Measurements from ENCODE around the gene HCFC1R1. TPM values are rescaled to one million over a fixed set of nuclear protein-coding genes. Genes with fewer than 3 reads are reported as not detected.
"Not testable (repeated sequence)": the region's sequence is repeated elsewhere in the genome, so short reads cannot be mapped to it uniquely, and the experiment has no call there.

Gene HCFC1R1
- total RNA-seq (77.9 TPM), polyA plus RNA-seq (ENCODE audit: insufficient read depth in 1 of 8, insufficient read length in 8 of 8, low replicate concordance in 1 of 8) (100 to 1,000 TPM in 2 of 8 donors, 10 to 100 TPM in 6; 68.0 to 138 (median 91.4) TPM)
- long read RNA-seq, donor 1, transcript HCFC1R1-208 (2 exons, 1,365 nt) = minor isoform, 5 of 31 reads
- long read RNA-seq, donor 1, transcript HCFC1R1-206 (3 exons, 618 nt) = minor isoform, 7 of 31 reads
- long read RNA-seq, donor 1, transcript HCFC1R1-201 (4 exons, 965 nt) = major isoform, 17 of 31 reads
- long read RNA-seq, donor 1, partial matches to known transcripts = 0 of 31 reads
- long read RNA-seq, donor 1, other reads (novel, unspliced or antisense) = 0 of 31 reads
- long read RNA-seq, donor 2, transcript HCFC1R1-201 (4 exons, 965 nt) = major isoform, 7 of 11 reads
- long read RNA-seq, donor 2, partial matches to known transcripts = 0 of 11 reads
- long read RNA-seq, donor 2, other reads (novel, unspliced or antisense) = 0 of 11 reads
- long read RNA-seq, donor 3, transcript HCFC1R1-208 (2 exons, 1,365 nt) = minor isoform, 6 of 82 reads
- long read RNA-seq, donor 3, transcript HCFC1R1-201 (4 exons, 965 nt) = major isoform, 40 of 82 reads
- long read RNA-seq, donor 3, transcript HCFC1R1-206 (3 exons, 618 nt) = minor isoform, 21 of 82 reads
- long read RNA-seq, donor 3, partial matches to known transcripts = 0 of 82 reads
- long read RNA-seq, donor 3, other reads (novel, unspliced or antisense) = 10 of 82 reads
- long read RNA-seq, donor 4, transcript HCFC1R1-206 (3 exons, 618 nt) = minor isoform, 5 of 42 reads
- long read RNA-seq, donor 4, transcript HCFC1R1-201 (4 exons, 965 nt) = major isoform, 20 of 42 reads
- long read RNA-seq, donor 4, partial matches to known transcripts = 0 of 42 reads
- long read RNA-seq, donor 4, other reads (novel, unspliced or antisense) = 8 of 42 reads
- long read RNA-seq, donor 5, transcript HCFC1R1-206 (3 exons, 618 nt) = minor isoform, 31 of 109 reads
- long read RNA-seq, donor 5, transcript HCFC1R1-202 (3 exons, 765 nt) = minor isoform, 12 of 109 reads
- long read RNA-seq, donor 5, transcript HCFC1R1-201 (4 exons, 965 nt) = major isoform, 53 of 109 reads
- long read RNA-seq, donor 5, transcript HCFC1R1-208 (2 exons, 1,365 nt) = minor isoform, 6 of 109 reads
- long read RNA-seq, donor 5, partial matches to known transcripts = 0 of 109 reads
- long read RNA-seq, donor 5, other reads (novel, unspliced or antisense) = 5 of 109 reads
- long read RNA-seq, donor 6, transcript HCFC1R1-208 (2 exons, 1,365 nt) = minor isoform, 13 of 99 reads
- long read RNA-seq, donor 6, transcript HCFC1R1-206 (3 exons, 618 nt) = minor isoform, 23 of 99 reads
- long read RNA-seq, donor 6, transcript HCFC1R1-201 (4 exons, 965 nt) = major isoform, 47 of 99 reads
- long read RNA-seq, donor 6, transcript HCFC1R1-202 (3 exons, 765 nt) = minor isoform, 6 of 99 reads
- long read RNA-seq, donor 6, partial matches to known transcripts = 7 of 99 reads
- long read RNA-seq, donor 6, other reads (novel, unspliced or antisense) = 0 of 99 reads
- long read RNA-seq, donor 7, transcript HCFC1R1-201 (4 exons, 965 nt) = major isoform, 33 of 73 reads
- long read RNA-seq, donor 7, transcript HCFC1R1-208 (2 exons, 1,365 nt) = minor isoform, 5 of 73 reads
- long read RNA-seq, donor 7, transcript HCFC1R1-206 (3 exons, 618 nt) = minor isoform, 30 of 73 reads
- long read RNA-seq, donor 7, partial matches to known transcripts = 0 of 73 reads
- long read RNA-seq, donor 7, other reads (novel, unspliced or antisense) = 0 of 73 reads
- long read RNA-seq, donor 8, transcript HCFC1R1-201 (4 exons, 965 nt) = major isoform, 34 of 72 reads
- long read RNA-seq, donor 8, transcript HCFC1R1-208 (2 exons, 1,365 nt) = minor isoform, 6 of 72 reads
- long read RNA-seq, donor 8, transcript HCFC1R1-202 (3 exons, 765 nt) = minor isoform, 5 of 72 reads
- long read RNA-seq, donor 8, transcript HCFC1R1-206 (3 exons, 618 nt) = minor isoform, 18 of 72 reads
- long read RNA-seq, donor 8, partial matches to known transcripts = 0 of 72 reads
- long read RNA-seq, donor 8, other reads (novel, unspliced or antisense) = 8 of 72 reads
- long read RNA-seq, donor 9, transcript HCFC1R1-201 (4 exons, 965 nt) = major isoform, 40 of 69 reads
- long read RNA-seq, donor 9, transcript HCFC1R1-202 (3 exons, 765 nt) = minor isoform, 7 of 69 reads
- long read RNA-seq, donor 9, transcript HCFC1R1-206 (3 exons, 618 nt) = minor isoform, 17 of 69 reads
- long read RNA-seq, donor 9, partial matches to known transcripts = 0 of 69 reads
- long read RNA-seq, donor 9, other reads (novel, unspliced or antisense) = 0 of 69 reads
- long read RNA-seq, donor 10, transcript HCFC1R1-201 (4 exons, 965 nt) = major isoform, 35 of 71 reads
- long read RNA-seq, donor 10, transcript HCFC1R1-206 (3 exons, 618 nt) = minor isoform, 19 of 71 reads
- long read RNA-seq, donor 10, transcript HCFC1R1-208 (2 exons, 1,365 nt) = minor isoform, 8 of 71 reads
- long read RNA-seq, donor 10, partial matches to known transcripts = 5 of 71 reads
- long read RNA-seq, donor 10, other reads (novel, unspliced or antisense) = 0 of 71 reads
- long read RNA-seq, donor 11, transcript HCFC1R1-201 (4 exons, 965 nt) = major isoform, 55 of 105 reads
- long read RNA-seq, donor 11, transcript HCFC1R1-208 (2 exons, 1,365 nt) = minor isoform, 6 of 105 reads
- long read RNA-seq, donor 11, transcript HCFC1R1-202 (3 exons, 765 nt) = minor isoform, 7 of 105 reads
- long read RNA-seq, donor 11, transcript HCFC1R1-206 (3 exons, 618 nt) = minor isoform, 24 of 105 reads
- long read RNA-seq, donor 11, partial matches to known transcripts = 5 of 105 reads
- long read RNA-seq, donor 11, other reads (novel, unspliced or antisense) = 6 of 105 reads

GRCh38 chr16:3023669-3024478, at the start of gene HCFC1R1, which contains the start of gene THOC6:
HCFC1R1 (minus strand) TSS chr16:3023942; CDS start chr16:3023941, 1 bp downstream.
THOC6 (plus strand) TSS chr16:3024035; CDS start chr16:3024327, 292 bp downstream.
- under 1% methylated on average over 67 of the region's 69 CpGs for WGBS (ENCODE audit: insufficient coverage)
- H3K4me1 ChIP-seq (ENCODE audit: control insufficient read depth, insufficient read depth, low read length) = peaks cover 59% of the 10 kb centered on the region

GRCh38 chr16:3073448-3073847, 49.7 kb upstream of the HCFC1R1 start:
- Histone ChIP-seq H3K36me3 (ENCODE audit: control insufficient read depth, insufficient read depth, low read length) (no peaks in the 10 kb centered on the region), H3K4me1 (ENCODE audit: control insufficient read depth, insufficient read depth, low read length) (peaks cover 7% of the 10 kb centered on the region), H3K27ac (ENCODE audit: low read length) (no peak overlapping the region), H3K9me3 (replicated peaks; ENCODE audit: control insufficient read depth, low read depth, low read length) (no peaks in the 10 kb centered on the region), H3K4me3 (ENCODE audit: low read length) (no peak overlapping the region), H3K27me3 (ENCODE audit: control insufficient read depth, insufficient read depth, low read length) (no peaks in the 10 kb centered on the region)
- no peak for DNase-seq
- WGBS (ENCODE audit: insufficient coverage) = 84% methylated on average over 7 of the region's 7 CpGs

More at GRCh38 chr16:3023669-3024478, at the start of gene HCFC1R1, which contains the start of gene THOC6:
- DNase-seq = peak; percentile 99
- Histone ChIP-seq H3K36me3 (ENCODE audit: control insufficient read depth, insufficient read depth, low read length) (peaks cover 26% of the 10 kb centered on the region), H3K9me3 (replicated peaks; ENCODE audit: control insufficient read depth, low read depth, low read length) (no peaks in the 10 kb centered on the region), H3K27me3 (ENCODE audit: control insufficient read depth, insufficient read depth, low read length) (peaks cover 15% of the 10 kb centered on the region), H3K27ac (ENCODE audit: low read length) (peak within 1 kb of the TSS; percentile 98), H3K4me3 (ENCODE audit: low read length) (peak within 1 kb of the TSS; percentile 65)

GRCh38 chr16:3072576-3073263, 49.0 kb upstream of the HCFC1R1 start:
- WGBS (ENCODE audit: insufficient coverage) = no CpG with 5 or more reads among the region's 18 CpGs
- H3K27me3 ChIP-seq (ENCODE audit: control insufficient read depth, insufficient read depth, low read length); H3K4me1 ChIP-seq (ENCODE audit: control insufficient read depth, insufficient read depth, low read length); H3K36me3 ChIP-seq (ENCODE audit: control insufficient read depth, insufficient read depth, low read length); H3K9me3 ChIP-seq (replicated peaks; ENCODE audit: control insufficient read depth, low read depth, low read length); DNase-seq; H3K27ac ChIP-seq (ENCODE audit: low read length); H3K4me3 ChIP-seq (ENCODE audit: low read length): not testable (repeated sequence)

- not testable (repeated sequence) for H3K9me3 ChIP-seq (replicated peaks; ENCODE audit: control insufficient read depth, low read depth, low read length); DNase-seq; H3K4me3 ChIP-seq (ENCODE audit: low read length); H3K27ac ChIP-seq (ENCODE audit: low read length); H3K36me3 ChIP-seq (ENCODE audit: control insufficient read depth, insufficient read depth, low read length); H3K27me3 ChIP-seq (ENCODE audit: control insufficient read depth, insufficient read depth, low read length)
- no CpG with 5 or more reads among the region's 4 CpGs for WGBS (ENCODE audit: insufficient coverage)
- peaks cover 11% of the 10 kb centered on the region for H3K4me1 ChIP-seq (ENCODE audit: control insufficient read depth, insufficient read depth, low read length)
These were observed 48.4 kb upstream of the HCFC1R1 start for GRCh38 chr16:3072148-3072547.

GRCh38 chr16:3071655-3072054, 47.9 kb upstream of the HCFC1R1 start:
- Histone ChIP-seq H3K27ac (ENCODE audit: low read length) (no peak overlapping the region), H3K4me3 (ENCODE audit: low read length) (no peak overlapping the region), H3K27me3 (ENCODE audit: control insufficient read depth, insufficient read depth, low read length) (no peaks in the 10 kb centered on the region), H3K4me1 (ENCODE audit: control insufficient read depth, insufficient read depth, low read length) (peaks cover 11% of the 10 kb centered on the region), H3K9me3 (replicated peaks; ENCODE audit: control insufficient read depth, low read depth, low read length) (no peaks in the 10 kb centered on the region), H3K36me3 (ENCODE audit: control insufficient read depth, insufficient read depth, low read length) (no peaks in the 10 kb centered on the region)
- DNase-seq = no peak
- 87% methylated on average over 7 of the region's 7 CpGs for WGBS (ENCODE audit: insufficient coverage)

GRCh38 chr16:3070608-3071111, 46.9 kb upstream of the HCFC1R1 start:
- Histone ChIP-seq H3K4me3 (ENCODE audit: low read length) (no peak overlapping the region), H3K27me3 (ENCODE audit: control insufficient read depth, insufficient read depth, low read length) (no peaks in the 10 kb centered on the region), H3K9me3 (replicated peaks; ENCODE audit: control insufficient read depth, low read depth, low read length) (no peaks in the 10 kb centered on the region), H3K27ac (ENCODE audit: low read length) (no peak overlapping the region), H3K36me3 (ENCODE audit: control insufficient read depth, insufficient read depth, low read length) (no peaks in the 10 kb centered on the region), H3K4me1 (ENCODE audit: control insufficient read depth, insufficient read depth, low read length) (peaks cover 21% of the 10 kb centered on the region)
- DNase-seq = no peak
- 84% methylated on average over 7 of the region's 9 CpGs for WGBS (ENCODE audit: insufficient coverage)

- H3K27me3 ChIP-seq (ENCODE audit: control insufficient read depth, insufficient read depth, low read length); DNase-seq; H3K4me3 ChIP-seq (ENCODE audit: low read length); H3K36me3 ChIP-seq (ENCODE audit: control insufficient read depth, insufficient read depth, low read length); H3K9me3 ChIP-seq (replicated peaks; ENCODE audit: control insufficient read depth, low read depth, low read length); H3K27ac ChIP-seq (ENCODE audit: low read length): not testable (repeated sequence)
- H3K4me1 ChIP-seq (ENCODE audit: control insufficient read depth, insufficient read depth, low read length) = peaks cover 27% of the 10 kb centered on the region
- 77% methylated on average over 10 of the region's 11 CpGs for WGBS (ENCODE audit: insufficient coverage)
These were observed 45.4 kb upstream of the HCFC1R1 start for GRCh38 chr16:3069146-3069545.
